Middle frontal gyrus (tissue), 1 donor: Measurements from ENCODE around the gene SPPL2B.

Experiments
- DNase-seq: peaks from one replicate; pipeline ENCODE4 v3.0.0-alpha.2; 2015; ENCODE audit warnings: low spot score; ENCODE audit errors: extremely low spot score

Gene SPPL2B

GRCh38 chr19:2302319-2303210, 25.9 kb upstream of the SPPL2B start:
- DNase-seq = no peak

GRCh38 chr19:2303211-2303798, 25.2 kb upstream of the SPPL2B start:
- DNase-seq = no peak

- no peak for DNase-seq
Measured at GRCh38 chr19:2305452-2306280, 22.8 kb upstream of the SPPL2B start.

- DNase-seq = no peak
Measured at GRCh38 chr19:2306281-2306806, 22.1 kb upstream of the SPPL2B start.

GRCh38 chr19:2306971-2307370, 21.5 kb upstream of the SPPL2B start:
- no peak for DNase-seq

- DNase-seq = no peak
Measured at GRCh38 chr19:2307518-2308012, 20.9 kb upstream of the SPPL2B start.

GRCh38 chr19:2308114-2308556, 20.3 kb upstream of the SPPL2B start, which contains the start of gene LINGO3:
Gene LINGO3, minus strand, starts transcription at chr19:2308154. Its CDS starts 16,378 bp downstream, at chr19:2291776.
- no peak for DNase-seq

GRCh38 chr19:2309734-2310362, 18.6 kb upstream of the SPPL2B start:
- DNase-seq = no peak

- no peak for DNase-seq
Measured at GRCh38 chr19:2311093-2311492, 17.4 kb upstream of the SPPL2B start.

- no peak for DNase-seq
Measured at GRCh38 chr19:2312820-2313501, 15.5 kb upstream of the SPPL2B start.

- no peak for DNase-seq
Measured at GRCh38 chr19:2315121-2315817, 13.2 kb upstream of the SPPL2B start.

- no peak for DNase-seq
Measured at GRCh38 chr19:2315818-2316353, 12.6 kb upstream of the SPPL2B start.

- no peak for DNase-seq
Measured at GRCh38 chr19:2317300-2317699, 11.2 kb upstream of the SPPL2B start.

GRCh38 chr19:2317756-2318155, 10.7 kb upstream of the SPPL2B start:
- no peak for DNase-seq

- DNase-seq = no peak
Measured at GRCh38 chr19:2318923-2319322, 9.6 kb upstream of the SPPL2B start.

- no peak for DNase-seq
Measured at GRCh38 chr19:2319551-2319950, 8.9 kb upstream of the SPPL2B start.

GRCh38 chr19:2320049-2320448, 8.4 kb upstream of the SPPL2B start:
- no peak for DNase-seq

GRCh38 chr19:2320939-2321338, 7.5 kb upstream of the SPPL2B start:
- no peak for DNase-seq

- DNase-seq = no peak
Measured at GRCh38 chr19:2321565-2322283, 6.8 kb upstream of the SPPL2B start.
